HG03064 (cell line): Measurements from ENCODE around the gene COL12A1.
A peak's percentile ranks its signal among the peaks of the same experiment; 100 is the strongest.
"Not testable (repeated sequence)": the region's sequence is repeated elsewhere in the genome, so short reads cannot be mapped to it uniquely, and the experiment has no call there.

Experiments
- ATAC-seq: cut with Tn5 transposase; IDR thresholded peaks from one replicate; pipeline ENCODE4 v1.9.1; 2021; ENCODE audit warnings: low read depth; ENCODE audit not compliant: unreplicated experiment

Gene COL12A1

DNA sequence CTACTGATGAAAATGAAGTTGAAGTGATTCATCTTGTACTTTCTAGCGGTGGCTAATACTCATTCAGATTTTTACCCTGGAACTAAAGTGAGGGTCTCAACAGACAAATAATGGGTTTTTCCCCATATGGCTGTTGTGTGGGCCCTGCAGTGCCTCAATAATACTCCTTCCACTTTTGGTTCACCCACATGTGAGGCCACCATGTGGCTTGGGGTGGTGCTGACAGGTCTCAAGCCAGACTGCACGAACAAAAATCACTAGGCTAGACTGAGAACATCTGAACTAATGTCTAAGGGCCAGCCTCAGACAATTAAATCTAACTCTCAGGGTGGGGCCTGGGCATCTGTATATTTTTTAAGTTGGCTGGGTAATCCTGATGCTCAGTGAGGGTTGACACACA lies 7.9 kb upstream of the COL12A1 start:
- no peak for ATAC-seq

DNA sequence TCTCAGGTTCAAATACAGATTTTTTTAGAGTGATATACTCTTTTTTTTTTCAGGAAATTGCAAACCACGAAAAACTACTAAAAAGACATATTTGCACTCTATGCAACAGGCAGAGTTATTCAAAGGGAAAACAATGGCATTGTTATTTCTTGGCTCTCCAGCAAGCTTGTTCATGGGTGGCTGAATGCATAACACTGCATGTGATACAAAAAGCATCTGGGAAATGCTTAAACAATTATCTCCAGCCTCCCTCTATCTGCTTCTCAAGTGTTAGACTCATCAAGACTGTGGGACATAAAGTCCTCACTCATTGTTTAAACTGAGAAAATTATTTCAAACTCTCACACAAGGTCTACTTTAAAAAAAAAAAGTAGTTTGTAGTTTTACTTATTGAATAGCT lies 7.3 kb upstream of the COL12A1 start:
- no peak for ATAC-seq

DNA sequence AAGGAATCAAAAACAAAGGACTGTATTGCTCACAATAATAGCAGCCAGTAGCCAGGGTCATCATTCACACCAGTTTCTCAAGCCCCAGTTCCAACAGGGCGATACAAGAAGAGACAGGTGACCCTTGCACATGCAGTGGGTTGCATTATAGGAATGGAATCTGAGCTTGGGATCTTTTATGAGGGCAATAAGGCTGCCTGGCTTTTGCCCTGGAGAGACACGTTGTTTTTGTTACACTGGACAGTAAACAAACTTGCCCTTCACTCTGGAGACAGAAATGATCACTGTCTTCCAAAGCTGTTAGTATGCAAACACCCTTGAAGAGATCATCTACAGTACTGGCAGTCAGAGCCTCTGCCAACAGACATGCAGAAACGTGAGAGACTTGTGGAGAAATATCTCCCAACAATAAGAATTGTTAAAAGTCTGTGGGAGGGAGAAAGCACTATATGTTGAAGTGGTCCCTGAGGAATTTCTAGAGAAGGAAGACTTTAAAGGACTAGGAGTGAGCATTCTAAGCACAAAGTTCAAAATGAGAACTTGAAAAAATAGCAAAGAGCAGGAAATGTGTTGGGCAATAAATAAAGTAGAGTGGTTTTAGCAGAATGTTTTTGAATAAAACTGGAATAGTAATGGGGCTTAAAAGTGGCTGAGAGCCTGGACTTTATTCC lies 6.2 kb upstream of the COL12A1 start:
- no peak for ATAC-seq

DNA sequence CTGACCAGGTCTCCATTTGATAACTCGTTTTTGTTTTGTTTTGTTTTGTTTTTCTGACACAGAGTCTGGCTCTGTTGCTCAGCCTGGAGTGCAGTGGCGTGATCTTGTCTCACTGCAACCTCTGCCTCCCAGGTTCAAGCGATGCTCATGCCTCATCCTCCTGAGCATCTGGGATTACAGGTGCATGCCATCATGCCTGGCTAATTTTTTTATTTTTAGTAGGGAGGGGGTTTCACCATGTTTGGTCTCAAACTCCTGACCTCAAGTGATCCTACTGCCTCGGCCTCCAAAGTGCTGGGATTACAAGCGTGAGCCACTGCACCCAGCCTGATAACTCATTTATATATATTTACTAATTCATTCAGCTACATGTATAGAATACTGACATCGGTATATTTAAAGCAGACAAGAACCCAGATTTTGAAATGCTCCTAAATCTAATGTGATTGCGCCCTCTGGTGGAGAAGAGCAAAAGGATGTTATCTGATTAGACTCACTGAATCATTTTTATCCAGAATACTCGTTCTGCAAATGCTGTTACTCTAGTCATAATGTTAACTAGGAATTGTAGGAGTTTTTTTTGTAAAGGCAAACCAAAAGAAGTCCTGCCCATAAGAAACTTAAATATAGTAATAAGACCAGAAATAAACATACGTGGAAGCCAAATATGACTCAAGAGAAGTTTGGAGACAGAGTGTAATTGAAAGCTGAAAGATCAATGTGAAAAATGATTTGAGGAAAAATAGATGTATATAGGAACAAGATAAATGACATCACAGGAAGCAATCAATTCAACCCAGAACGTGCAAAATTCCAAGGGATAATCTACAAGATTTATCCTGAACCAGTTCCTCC lies 5.3 kb upstream of the COL12A1 start:
- no peak for ATAC-seq

DNA sequence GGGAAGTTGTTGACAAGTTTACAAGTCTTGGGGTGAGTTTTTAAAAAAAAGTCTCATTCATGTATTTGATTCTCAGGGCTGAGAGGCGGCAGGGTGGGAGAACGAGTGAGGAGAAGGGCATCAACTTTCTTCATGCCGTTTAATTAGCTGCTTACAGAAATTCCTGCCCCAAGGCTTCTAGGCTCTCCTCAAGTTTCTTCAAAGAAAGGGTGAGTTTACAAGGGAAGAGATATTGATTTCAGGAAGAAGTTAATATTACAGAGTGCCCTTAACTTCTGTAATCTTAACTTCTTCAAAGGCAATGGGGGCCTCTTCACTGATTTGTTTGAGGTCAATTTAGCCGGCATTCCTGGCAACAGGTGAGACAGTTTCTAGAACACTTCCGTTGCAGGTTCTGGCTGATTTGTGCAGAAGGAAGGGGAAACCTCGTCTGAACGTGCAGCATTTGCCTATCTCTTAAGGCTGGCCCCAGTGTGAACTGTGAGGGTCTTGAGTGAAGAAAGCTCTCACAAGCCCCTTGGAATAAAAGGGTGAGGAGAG lies 3.4 kb upstream of the COL12A1 start:
- no peak for ATAC-seq

DNA sequence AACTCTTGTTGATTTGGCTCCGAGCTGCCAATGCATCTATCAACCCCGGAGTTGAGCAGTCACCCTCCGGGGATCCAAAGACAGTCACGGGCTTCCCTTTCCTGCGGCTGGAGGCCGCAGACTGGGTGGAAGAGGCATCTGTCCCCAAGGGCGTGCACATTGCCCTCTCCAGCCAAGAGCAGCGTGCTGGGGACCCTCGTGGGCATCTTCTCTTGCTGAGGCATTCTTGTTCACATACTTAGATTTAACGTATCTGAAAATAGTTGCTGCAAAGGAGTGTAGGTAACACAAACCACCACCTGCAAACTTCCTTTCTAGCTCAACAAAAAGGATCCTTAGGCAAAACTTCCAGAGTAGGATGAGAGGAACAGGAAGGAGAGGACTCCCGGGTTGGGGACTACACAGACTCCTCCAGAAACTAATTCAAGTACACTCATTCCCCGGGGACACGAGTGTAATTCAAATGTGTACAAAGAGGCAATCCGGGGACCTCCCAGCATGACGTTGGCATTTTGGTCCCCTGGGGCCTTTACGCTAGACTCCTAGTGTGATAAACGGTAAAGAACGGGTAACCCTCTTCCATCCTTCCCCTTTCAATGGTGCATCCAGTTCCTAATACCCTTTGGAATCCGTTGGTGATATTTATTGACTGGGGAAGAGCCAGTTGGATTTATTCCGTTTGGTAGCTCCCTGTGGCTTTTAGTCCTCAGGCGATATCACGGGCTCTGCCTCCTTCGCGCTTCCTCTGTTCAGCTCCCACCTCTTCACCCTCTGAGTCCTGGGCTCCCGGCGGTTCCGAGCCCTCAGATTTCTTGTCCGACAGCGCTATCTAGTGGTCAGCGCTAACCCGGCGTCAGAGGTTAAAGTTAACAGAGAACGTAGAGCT lies 2.7 kb upstream of the COL12A1 start:
- peak; percentile 78 for ATAC-seq

DNA sequence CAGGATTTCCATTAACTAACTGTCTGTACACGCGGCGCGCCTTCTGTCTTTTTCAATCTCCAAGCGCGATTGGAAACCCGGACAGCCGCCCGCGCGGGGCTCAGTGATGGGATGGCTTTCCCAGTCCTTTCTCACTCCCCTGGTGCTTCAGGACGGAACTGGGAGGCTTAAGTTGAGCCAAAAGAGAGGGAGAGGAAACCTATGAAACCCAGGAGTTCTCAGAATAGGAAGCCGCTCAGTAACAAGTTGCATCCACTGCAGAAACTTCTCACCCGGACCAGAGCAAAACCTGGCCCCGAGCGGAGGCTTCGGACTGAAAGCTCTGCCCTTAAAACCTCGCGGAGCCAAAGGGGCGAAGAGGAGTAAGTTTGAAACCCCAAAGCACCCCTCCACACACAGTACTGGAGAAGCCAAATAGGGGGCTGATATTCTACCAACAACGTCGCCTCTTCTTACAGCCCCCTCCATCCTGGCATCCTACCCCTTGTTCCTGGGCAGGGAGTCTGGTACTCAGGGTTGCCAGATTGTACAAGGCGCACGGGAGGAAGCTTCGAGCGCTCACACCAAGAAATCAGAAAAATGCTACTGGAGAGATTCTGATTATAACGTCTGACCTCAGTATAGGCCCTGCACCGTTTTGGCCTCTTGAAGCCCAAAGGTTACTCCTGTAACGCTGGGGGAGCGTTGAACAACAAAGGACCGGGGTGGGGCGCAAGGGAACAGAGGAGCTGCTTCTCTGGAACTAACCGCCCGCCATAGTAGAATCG lies 906 bp upstream of the COL12A1 start:
- ATAC-seq: no peak

DNA sequence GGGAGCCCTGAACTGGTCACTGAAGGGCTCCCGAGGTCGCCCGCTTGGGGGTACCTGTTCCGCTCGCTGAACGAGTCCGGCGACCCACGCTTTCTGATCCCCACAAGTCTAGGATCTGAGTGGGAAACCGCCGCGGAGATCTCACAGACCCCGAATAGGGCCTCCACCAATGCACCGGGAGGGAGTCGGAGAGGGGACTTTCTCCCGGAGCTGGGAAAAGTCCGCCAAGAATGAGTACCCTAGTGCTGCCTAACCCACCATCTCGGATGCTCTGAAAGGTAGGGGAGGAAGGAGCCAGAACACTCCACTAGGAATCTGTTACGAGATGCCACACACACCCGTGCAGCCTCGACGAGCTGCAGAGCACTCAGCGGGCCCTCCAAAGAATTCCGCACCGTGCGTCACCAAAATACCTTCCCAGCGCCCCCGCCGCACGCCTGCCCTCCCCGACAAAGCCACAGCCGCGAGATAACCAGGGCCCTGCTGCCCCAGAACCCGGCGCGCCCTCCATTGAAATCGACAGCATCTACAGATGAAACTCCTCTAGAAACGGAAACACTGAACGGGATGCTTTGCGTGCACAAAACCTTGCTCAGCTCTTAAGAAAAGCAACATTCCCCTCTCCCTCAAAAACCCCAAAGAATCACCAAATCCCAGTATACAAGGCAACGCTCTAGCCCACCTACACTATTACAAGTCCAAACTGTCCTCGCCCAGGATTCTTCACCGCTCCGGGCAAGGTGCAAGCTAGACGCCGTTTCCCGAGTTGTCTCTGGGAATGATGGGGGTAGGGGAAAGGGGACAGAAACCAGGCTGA lies 686 bp downstream of the COL12A1 start:
- no peak for ATAC-seq

DNA sequence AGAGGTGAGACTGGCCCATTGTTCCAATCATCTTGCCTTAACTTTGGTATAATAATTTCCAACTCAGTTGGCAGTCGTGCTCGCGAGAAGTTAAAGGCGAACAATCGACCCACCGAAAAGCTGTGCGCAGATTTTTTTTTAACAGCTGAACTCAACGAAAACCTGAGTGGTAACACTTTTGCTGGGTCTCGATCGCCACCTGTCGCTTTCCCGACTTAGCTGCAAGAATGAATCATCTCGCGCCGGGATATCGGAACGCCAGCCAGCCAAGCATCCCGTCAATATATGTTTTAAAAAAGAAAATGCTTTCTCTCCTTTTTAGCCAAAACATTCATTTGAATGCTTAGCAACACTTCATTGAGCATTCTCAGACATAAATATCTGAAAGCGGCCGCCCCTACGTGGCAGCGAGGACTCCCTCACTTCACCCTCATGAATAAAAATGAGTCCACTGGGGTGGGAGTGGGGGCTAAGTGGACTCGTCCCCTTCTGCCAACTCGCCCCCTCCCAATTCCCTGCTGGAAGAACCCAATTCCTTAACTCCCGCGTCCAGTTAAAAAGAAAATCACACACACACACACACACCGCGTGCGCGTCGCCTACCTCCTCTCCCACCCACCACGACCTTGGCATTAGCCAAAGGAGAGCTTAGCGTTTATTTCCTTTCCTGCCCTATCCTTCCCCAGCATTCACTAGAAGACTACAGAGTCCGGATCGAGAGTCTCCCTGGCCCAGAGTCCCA lies 1.5 kb downstream of the COL12A1 start:
- no peak for ATAC-seq

DNA sequence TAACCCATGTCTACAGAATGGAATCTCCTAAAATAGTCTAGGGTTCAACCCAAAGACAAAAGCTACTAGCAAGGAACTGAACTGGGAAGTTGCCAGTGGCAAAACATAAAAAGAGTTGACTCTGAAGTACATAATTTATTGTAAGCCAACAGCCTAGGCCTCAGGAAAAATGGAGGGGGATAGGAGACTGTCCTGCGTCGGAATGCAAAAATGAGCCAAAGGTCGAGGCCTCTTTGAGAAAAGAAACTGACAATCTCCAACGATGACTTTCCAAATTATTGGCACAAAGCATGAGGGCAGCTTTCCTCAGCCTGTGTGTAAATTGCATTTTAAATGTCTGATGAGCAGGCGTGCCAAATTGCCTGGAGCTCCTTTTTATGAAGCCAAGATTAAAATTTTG lies 2.1 kb downstream of the COL12A1 start:
- ATAC-seq: no peak

DNA sequence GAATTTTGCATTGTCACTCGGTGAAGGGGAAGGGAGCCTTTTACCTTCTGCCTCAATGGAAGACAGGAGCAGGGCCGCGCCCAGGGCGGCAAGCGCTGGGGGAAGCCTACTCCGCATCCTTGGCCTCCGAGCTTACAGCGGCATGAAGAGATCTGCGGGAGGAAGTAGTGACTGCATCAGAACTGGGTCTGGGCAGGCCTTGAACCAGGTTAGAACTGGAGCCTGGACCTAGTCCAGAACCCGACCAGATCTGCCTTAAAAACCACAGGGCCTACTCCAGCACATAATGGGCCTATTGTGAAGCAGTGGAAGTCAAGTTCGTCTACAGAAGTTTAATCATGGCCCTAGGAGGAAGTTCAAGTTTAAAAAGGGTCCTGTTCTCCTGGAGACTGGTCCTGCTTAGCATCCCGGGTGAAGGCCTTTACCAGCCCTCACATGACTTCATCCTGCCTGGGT lies 3.1 kb downstream of the COL12A1 start:
- ATAC-seq: no peak

DNA sequence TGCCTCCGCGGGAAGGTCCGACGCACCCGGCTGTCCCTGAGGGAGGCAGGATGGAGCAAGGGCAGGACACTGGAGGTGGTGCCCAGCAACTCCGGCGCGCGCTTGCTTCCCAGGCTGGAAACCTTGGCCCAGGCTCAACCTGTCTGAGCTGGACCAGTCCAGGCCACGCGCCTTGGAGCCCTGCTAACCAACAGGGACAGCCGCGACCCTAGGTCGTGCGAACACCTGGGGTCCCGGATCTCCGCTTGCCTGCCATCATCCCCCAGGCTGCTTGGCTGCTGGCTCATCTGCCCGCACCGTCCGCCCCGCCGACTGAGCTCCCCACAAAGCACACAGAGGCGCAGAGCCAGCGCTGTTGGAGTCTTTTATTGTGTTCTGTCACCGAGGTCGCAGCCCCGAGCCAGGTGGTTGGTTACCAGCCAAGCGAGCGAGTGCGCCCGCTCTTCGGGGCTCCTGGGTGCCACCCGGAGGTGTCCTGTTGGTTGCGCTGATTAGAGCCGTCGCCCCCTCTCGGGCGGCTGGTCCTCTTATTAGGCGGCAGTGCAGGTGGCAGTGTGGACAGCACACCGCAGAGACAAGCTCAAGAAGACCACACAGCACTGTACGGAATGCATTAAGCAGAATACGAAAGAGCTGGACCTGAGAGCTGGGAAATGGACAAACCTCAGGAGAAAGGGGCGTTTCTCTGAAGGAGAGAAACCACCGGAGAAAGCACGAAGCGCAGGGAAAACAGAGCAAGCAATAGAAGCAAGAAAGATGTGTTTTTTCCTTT lies 3.8 kb downstream of the COL12A1 start:
- ATAC-seq: no peak

DNA sequence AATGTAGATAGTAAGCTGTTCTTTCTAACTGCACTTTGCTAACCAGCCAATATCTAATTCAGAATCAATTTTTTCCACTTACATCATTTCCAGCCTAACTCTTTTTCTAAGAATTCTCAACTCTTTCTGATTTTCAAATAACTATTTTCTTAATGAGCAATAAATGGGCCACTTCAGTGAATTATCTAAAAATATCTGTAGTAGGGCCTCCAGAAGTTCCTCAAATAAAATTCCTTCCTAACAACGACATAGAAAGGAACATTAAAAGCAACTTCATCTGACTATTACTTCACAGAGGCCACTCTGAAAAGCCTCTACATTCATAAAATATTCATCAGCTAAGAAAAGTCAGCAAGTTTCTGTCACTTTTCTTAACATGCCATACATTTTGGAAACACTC lies 4.8 kb downstream of the COL12A1 start:
- ATAC-seq: no peak

DNA sequence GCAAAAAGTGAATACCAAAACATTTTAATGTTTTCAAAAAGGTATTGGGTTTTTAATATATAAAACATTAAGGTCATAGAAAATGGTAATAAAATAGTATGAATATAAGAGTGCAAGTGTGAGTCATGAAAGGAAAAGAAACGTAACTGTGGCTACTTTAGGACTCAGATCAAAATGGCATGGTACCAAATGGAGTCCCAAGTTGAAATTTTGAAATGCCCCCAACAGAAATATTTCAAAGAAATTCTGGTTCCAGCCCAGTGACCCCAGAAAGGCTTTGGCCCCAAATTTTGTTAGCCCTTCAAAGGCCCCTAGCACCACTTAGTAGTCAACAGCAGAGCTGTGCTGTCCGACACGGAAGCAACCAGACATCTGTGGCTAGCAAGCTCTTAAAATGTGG lies 6.0 kb downstream of the COL12A1 start:
- ATAC-seq: no peak

DNA sequence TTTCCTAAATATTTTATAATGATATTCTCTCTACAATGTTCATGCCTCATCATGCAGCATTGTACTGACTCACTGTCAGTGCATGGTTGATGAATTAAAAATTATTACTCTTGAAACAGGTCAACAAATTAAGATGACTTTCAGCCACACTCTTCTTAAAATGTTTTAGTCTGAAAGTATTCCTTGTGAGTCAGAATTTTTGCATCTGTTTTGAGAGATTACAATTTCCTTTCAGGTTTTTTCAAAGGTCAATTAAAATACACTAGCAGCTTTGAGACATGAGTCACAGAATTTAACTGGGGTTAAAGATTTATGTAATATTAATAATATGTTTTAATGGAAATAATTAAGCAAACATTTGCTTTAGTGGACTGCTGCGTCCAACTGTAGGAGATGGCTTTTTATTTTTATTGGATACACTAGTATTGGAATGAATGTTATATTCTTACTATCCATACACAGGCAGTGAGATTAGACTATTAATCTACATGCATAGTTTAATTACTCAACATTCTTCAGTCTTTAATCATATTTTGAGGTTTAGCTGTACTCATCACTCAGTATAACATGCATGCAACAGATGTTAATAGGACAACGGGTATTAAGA lies 9.7 kb downstream of the COL12A1 start:
- ATAC-seq: no peak

DNA sequence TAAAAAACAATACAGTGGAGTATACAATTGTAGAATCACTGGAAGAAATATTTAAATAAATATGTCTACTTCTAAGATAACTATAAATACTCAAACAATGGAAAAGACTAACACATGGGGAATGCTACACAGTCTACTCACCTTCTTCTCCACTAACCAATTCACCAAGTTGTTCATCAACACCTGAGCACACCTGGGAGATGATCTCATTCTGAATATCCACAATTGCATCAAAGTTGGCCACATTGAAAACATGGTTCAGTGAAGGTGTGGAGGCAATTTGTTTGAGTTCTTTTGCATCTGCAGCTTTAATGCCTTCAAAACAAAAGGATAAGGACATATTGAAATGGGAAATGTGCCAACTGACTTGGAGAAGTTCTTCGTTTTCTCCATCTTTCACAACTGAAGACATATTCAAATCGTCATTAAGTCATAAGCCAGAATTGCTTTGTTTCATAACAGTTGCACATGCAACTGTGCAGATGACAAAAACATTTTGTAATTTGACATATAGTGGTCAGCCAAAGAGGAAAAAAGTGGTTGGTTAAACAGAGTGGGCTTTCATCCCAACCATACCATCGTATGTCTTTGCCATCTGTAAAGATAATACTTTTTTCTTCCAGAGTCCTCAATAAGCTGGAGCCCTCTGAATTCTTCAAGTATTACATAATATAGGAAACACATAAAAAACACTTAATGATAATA lies 17.5 kb downstream of the COL12A1 start:
- no peak for ATAC-seq

DNA sequence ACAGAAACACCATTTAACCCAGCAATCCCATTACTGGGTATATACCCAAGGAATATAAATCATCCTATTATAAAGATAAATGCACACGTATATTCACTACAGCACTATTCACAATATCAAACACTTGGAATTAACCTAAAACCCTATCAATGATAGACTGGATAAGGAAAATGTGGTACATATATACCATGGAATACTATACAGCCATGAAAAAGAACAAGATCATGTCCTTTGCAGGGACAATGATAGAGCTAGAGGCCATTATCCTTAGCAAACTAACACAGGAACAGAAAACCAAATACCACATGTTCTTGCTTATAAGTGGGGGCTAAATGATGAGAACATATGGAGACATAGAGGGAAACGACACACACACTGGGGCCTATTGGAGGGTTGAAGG lies 19.3 kb downstream of the COL12A1 start:
- not testable (repeated sequence) for ATAC-seq
